ENCODE data around the gene MADD.

DNA sequence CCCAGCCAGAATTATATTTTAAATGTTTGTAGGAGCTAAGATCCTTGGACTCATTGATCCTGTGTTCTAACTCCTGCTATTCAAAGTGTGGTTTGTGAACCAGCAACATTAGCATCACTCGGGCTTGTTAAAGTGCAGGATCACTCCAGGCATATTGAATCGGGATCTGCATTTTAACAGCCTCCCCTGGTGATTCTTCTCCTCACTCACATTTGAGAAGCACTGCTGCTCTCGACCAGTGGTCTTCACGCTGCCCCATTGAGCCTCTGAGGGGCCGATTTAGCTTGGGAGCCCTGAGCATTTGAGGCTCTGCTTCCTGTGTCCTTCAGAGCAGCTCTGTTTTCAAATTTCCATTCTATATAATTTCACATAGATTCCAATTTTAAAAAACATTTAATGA, 10.9 kb downstream of the MADD start:
- no peak for TF ChIP-seq POLR2A (IDR thresholded peaks at IDR 0.05; ENCODE audit: low read depth, low read length)
- TF ChIP-seq POLR2AphosphoS5 (IDR thresholded peaks at IDR 0.05; ENCODE audit: low read depth, low read length), result no peak
- TF ChIP-seq TAF1 (IDR thresholded peaks at IDR 0.05; ENCODE audit: borderline replicate concordance, low read depth, low read length), result no peak
